ENCODE measurements around the gene HYAL3. TPM values are rescaled to one million over a fixed set of nuclear protein-coding genes. Genes with fewer than 3 reads are reported as not detected.
"Not testable (repeated sequence)": the region's sequence is repeated elsewhere in the genome, so short reads cannot be mapped to it uniquely, and the experiment has no call there.

HYAL3 gene
- total and polyA plus RNA-seq, 5 donors from 2014 or later: 1.8 to 8.3 (median 3.3) TPM

DNA sequence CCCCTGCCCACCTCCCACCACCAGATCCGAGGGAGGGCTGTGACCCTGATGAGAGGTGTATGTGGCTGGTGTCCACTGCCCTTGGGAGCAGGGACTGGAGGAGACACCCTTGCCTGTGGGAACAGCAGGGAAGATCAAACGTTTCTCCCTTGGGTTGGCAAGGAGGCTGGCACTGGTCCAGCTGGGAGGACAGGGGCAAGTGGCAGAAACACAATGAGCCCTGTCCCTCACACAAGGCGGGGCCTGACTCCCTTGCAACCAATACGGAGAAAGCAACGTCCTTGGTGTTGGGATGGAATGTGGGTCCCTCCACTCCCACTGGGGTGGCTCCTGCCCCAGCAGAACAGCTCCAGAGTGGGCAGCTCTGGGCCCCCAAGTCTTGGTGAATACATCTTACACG, 18.1 kb upstream of the HYAL3 start:
- H3K9me3 Mint-ChIP-seq: no peaks in the 10 kb centered on the region
- H3K27me3 Mint-ChIP-seq: peaks cover 5% of the 10 kb centered on the region
- Histone ChIP-seq H3K27ac (ENCODE audit: insufficient read depth, low read length, poor library complexity, severe bottlenecking) (peak overlapping the region; percentile 62), H3K27me3 (ENCODE audit: control insufficient read depth, insufficient read depth, low read length) (no peaks in the 10 kb centered on the region), H3K4me1 (ENCODE audit: control insufficient read depth, insufficient read depth, low read length, poor library complexity, severe bottlenecking) (peaks cover 41% of the 10 kb centered on the region), H3K36me3 (ENCODE audit: control insufficient read depth, insufficient read depth, low read length) (no peaks in the 10 kb centered on the region), H3K4me3 (ENCODE audit: low read depth, low read length) (no peak overlapping the region), H3K9me3 (ENCODE audit: control insufficient read depth in 2 of 2, low read length in 2 of 2) (no peaks in the 10 kb centered on the region)
- H3K4me3 Mint-ChIP-seq: peak overlapping the region in 2 of 4 donors; percentile 60 to 73
- peaks cover 3% of the 10 kb centered on the region for H3K36me3 Mint-ChIP-seq
- peak overlapping the region in 1 of 3 donors; percentile 86 for H3K27ac Mint-ChIP-seq
- no peak for ATAC-seq (ENCODE audit: low read depth in 2 of 2)
- H3K4me1 Mint-ChIP-seq: peaks cover 5 to 47% (median 21%) of the 10 kb centered on the region in 4 donors
- no peak for DNase-seq

- H3K9me3 Mint-ChIP-seq: no peaks in the 10 kb centered on the region
- peaks cover 3% of the 10 kb centered on the region for H3K36me3 Mint-ChIP-seq
- DNase-seq (peak; percentile 51 to 68 (median 55)), ATAC-seq (ENCODE audit: low read depth in 2 of 2) (peak; percentile 60 to 70)
- Histone ChIP-seq H3K27me3 (ENCODE audit: control insufficient read depth, insufficient read depth, low read length) (no peaks in the 10 kb centered on the region), H3K4me1 (ENCODE audit: control insufficient read depth, insufficient read depth, low read length, poor library complexity, severe bottlenecking) (peaks cover 36% of the 10 kb centered on the region), H3K36me3 (ENCODE audit: control insufficient read depth, insufficient read depth, low read length) (no peaks in the 10 kb centered on the region), H3K4me3 (ENCODE audit: low read depth, low read length) (peak overlapping the region; percentile 44), H3K27ac (ENCODE audit: insufficient read depth, low read length, poor library complexity, severe bottlenecking) (peak overlapping the region; percentile 62), H3K9me3 (ENCODE audit: control insufficient read depth in 2 of 2, low read length in 2 of 2) (no peaks in the 10 kb centered on the region)
- H3K27me3 Mint-ChIP-seq: peaks cover 5% of the 10 kb centered on the region
- H3K4me3 Mint-ChIP-seq: peak overlapping the region; percentile 60 to 81 (median 72)
- peak overlapping the region; percentile 41 to 86 (median 65) for H3K27ac Mint-ChIP-seq
- peaks cover 5 to 47% (median 21%) of the 10 kb centered on the region in 4 donors for H3K4me1 Mint-ChIP-seq
Measured at GRCh38 chr3:50316657-50317242, 17.5 kb upstream of the HYAL3 start.

DNA sequence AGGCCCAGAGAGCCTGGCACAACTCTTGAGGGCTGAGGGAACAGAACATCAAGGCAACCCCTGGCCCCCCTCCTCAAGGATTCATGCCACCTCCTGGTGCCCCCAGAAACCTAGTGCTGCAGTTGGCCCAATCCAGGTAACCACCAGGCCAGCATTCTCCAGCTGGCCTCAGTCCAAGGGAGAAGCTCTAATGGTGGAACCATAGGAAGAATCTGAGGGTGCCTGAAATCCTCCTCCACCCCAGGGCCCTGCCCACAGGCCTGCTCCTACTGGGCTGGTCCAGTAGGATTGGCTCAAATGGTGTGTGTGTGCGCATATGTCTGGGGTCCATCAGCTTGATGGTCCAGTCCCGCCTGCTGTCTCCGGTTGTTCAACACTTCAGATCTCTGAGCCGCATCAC, 15.6 kb upstream of the HYAL3 start:
- Histone ChIP-seq H3K27me3 (ENCODE audit: control insufficient read depth, insufficient read depth, low read length) (no peaks in the 10 kb centered on the region), H3K4me1 (ENCODE audit: control insufficient read depth, insufficient read depth, low read length, poor library complexity, severe bottlenecking) (peaks cover 22% of the 10 kb centered on the region), H3K27ac (ENCODE audit: insufficient read depth, low read length, poor library complexity, severe bottlenecking) (no peak overlapping the region), H3K4me3 (ENCODE audit: low read depth, low read length) (no peak overlapping the region), H3K9me3 (ENCODE audit: control insufficient read depth in 2 of 2, low read length in 2 of 2) (no peaks in the 10 kb centered on the region), H3K36me3 (ENCODE audit: control insufficient read depth, insufficient read depth, low read length) (no peaks in the 10 kb centered on the region)
- no peak overlapping the region for H3K27ac Mint-ChIP-seq
- DNase-seq (no peak), ATAC-seq (ENCODE audit: low read depth in 2 of 2) (no peak)
- peaks cover 3% of the 10 kb centered on the region for H3K36me3 Mint-ChIP-seq
- H3K4me3 Mint-ChIP-seq: peak overlapping the region in 1 of 4 donors; percentile 71
- peaks cover 5 to 36% (median 18%) of the 10 kb centered on the region in 4 donors for H3K4me1 Mint-ChIP-seq
- H3K27me3 Mint-ChIP-seq: peaks cover 5% of the 10 kb centered on the region
- no peaks in the 10 kb centered on the region for H3K9me3 Mint-ChIP-seq

DNA sequence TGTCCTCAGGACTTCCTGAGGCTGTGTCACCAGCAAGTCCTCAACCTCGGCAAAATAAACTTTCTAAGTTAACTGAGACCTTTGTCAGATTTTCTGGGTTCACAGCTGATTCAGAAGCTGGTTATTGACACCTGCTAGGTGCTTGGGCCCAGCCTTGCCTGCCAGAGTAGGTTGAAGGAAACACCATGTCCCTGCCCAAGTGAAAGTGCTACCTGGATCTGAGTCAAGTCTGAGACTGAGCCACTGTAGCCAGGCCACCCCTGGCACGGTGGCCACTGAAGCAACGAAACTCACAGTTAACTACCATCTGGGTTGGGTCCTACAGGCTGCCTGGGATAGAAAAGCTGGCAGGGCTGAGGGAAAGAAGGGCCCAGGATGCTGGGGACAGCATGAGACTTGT, 15.1 kb upstream of the HYAL3 start:
- no peak for ATAC-seq (ENCODE audit: low read depth in 2 of 2)

DNA sequence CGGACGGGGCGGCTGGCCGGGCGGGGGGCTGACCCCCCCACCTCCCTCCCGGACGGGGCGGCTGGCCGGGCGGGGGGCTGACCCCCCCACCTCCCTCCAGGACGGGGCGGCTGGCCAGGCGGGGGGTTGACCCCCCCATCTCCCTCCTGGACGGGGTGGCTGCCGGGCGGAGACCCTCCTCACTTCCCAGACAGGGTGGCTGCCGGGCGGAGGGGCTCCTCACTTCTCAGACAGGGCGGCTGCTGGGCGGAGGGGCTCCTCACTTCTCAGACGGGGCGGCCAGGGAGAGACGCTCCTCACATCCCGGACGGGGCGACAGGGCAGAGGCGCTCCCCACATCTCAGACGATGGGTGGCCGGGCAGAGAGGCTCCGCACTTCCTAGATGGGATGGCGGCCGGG, 12.8 kb upstream of the HYAL3 start:
- ATAC-seq (ENCODE audit: low read depth in 2 of 2); DNase-seq; H3K9me3 Mint-ChIP-seq: not testable (repeated sequence)

More for the DNA sequence above, 15.1 kb upstream of the HYAL3 start:
- H3K27me3 ChIP-seq (ENCODE audit: control insufficient read depth, insufficient read depth, low read length): no peaks in the 10 kb centered on the region
- Mint-ChIP-seq H3K36me3 (peaks cover 3% of the 10 kb centered on the region), H3K27ac (peak overlapping the region in 1 of 3 donors; percentile 12), H3K4me1 (peaks cover 5 to 31% (median 16%) of the 10 kb centered on the region in 4 donors), H3K27me3 (peaks cover 5% of the 10 kb centered on the region), H3K4me3 (no peak overlapping the region), H3K9me3 (no peaks in the 10 kb centered on the region)
- H3K27ac ChIP-seq (ENCODE audit: insufficient read depth, low read length, poor library complexity, severe bottlenecking): no peak overlapping the region
- H3K36me3 ChIP-seq (ENCODE audit: control insufficient read depth, insufficient read depth, low read length): no peaks in the 10 kb centered on the region
- H3K4me3 ChIP-seq (ENCODE audit: low read depth, low read length): no peak overlapping the region
- no peaks in the 10 kb centered on the region for H3K9me3 ChIP-seq (ENCODE audit: control insufficient read depth in 2 of 2, low read length in 2 of 2)
- peaks cover 19% of the 10 kb centered on the region for H3K4me1 ChIP-seq (ENCODE audit: control insufficient read depth, insufficient read depth, low read length, poor library complexity, severe bottlenecking)
- no peak for DNase-seq

GRCh38 chr3:50304601-50305000, 5.4 kb upstream of the HYAL3 start:
- Mint-ChIP-seq H3K27ac (no peak overlapping the region), H3K9me3 (no peaks in the 10 kb centered on the region), H3K27me3 (no peaks in the 10 kb centered on the region), H3K4me3 (no peak overlapping the region), H3K36me3 (no peaks in the 10 kb centered on the region), H3K4me1 (peaks cover 0 to 20% (median 5%) of the 10 kb centered on the region in 4 donors)
- no peaks in the 10 kb centered on the region for H3K36me3 ChIP-seq (ENCODE audit: control insufficient read depth, insufficient read depth, low read length)
- no peaks in the 10 kb centered on the region for H3K27me3 ChIP-seq (ENCODE audit: control insufficient read depth, insufficient read depth, low read length)
- no peak for DNase-seq
- H3K27ac ChIP-seq (ENCODE audit: insufficient read depth, low read length, poor library complexity, severe bottlenecking): no peak overlapping the region
- ATAC-seq (ENCODE audit: low read depth in 2 of 2): no peak
- no peaks in the 10 kb centered on the region for H3K9me3 ChIP-seq (ENCODE audit: control insufficient read depth in 2 of 2, low read length in 2 of 2)
- H3K4me1 ChIP-seq (ENCODE audit: control insufficient read depth, insufficient read depth, low read length, poor library complexity, severe bottlenecking): peaks cover 10% of the 10 kb centered on the region
- H3K4me3 ChIP-seq (ENCODE audit: low read depth, low read length): no peak overlapping the region

More for the DNA sequence above, 12.8 kb upstream of the HYAL3 start:
- not testable (repeated sequence) for H3K4me3 Mint-ChIP-seq; H3K27me3 Mint-ChIP-seq; H3K27ac ChIP-seq (ENCODE audit: insufficient read depth, low read length, poor library complexity, severe bottlenecking); H3K27ac Mint-ChIP-seq; H3K9me3 ChIP-seq (ENCODE audit: control insufficient read depth in 2 of 2, low read length in 2 of 2); H3K36me3 ChIP-seq (ENCODE audit: control insufficient read depth, insufficient read depth, low read length); H3K27me3 ChIP-seq (ENCODE audit: control insufficient read depth, insufficient read depth, low read length); H3K36me3 Mint-ChIP-seq; H3K4me3 ChIP-seq (ENCODE audit: low read depth, low read length)
- peaks cover 5 to 19% (median 12%) of the 10 kb centered on the region in 4 donors for H3K4me1 Mint-ChIP-seq
- peaks cover 12% of the 10 kb centered on the region for H3K4me1 ChIP-seq (ENCODE audit: control insufficient read depth, insufficient read depth, low read length, poor library complexity, severe bottlenecking)

DNA sequence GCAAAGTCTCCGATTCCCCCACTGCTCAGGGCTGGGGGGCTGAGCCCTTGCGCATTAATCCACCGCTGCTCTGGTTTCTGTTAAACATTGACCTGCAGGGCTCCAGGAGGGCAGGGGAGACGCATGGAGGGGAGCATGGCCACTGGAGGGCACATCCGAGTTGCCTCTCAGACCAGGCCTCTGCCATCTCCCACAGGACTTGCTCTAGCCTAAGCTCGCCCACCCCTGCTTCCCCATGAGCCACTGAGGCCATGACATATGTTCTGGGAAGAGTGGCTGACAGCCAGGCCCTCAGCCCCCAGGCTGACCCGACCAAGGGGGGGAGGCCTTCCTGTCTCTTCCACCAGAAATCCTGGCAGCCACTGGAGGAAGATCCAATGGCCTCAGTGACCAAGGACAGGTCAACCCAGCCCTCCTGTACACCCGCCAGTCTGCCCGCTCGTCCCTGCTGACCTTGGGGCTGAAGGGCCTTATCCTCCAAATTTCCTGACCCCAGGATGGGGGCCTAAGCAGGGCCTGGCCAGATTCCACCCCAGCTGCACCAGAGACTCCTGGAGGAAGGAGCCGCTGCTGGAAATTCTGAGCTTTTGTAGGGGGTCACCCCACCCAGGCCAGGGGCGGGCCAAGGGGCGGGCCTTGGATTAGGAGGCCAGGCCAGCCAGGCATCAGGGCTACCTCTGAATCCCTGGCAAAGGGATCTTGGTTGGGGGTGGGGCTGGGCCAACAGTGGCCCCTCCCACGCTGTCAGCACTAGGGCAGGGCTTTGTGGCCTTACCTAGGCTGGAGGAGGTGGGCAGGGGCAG, 4.0 kb upstream of the HYAL3 start, which contains the start of gene HYAL1:
HYAL1 (minus strand) TSS at position 562 of the 803 bp plus-strand sequence. CDS start 618 bp downstream, outside the sequence.
- Histone ChIP-seq H3K27me3 (ENCODE audit: control insufficient read depth, insufficient read depth, low read length) (no peaks in the 10 kb centered on the region), H3K9me3 (ENCODE audit: control insufficient read depth in 2 of 2, low read length in 2 of 2) (no peaks in the 10 kb centered on the region), H3K4me1 (ENCODE audit: control insufficient read depth, insufficient read depth, low read length, poor library complexity, severe bottlenecking) (peaks cover 20% of the 10 kb centered on the region), H3K36me3 (ENCODE audit: control insufficient read depth, insufficient read depth, low read length) (no peaks in the 10 kb centered on the region), H3K27ac (ENCODE audit: insufficient read depth, low read length, poor library complexity, severe bottlenecking) (no peak within 1 kb of the TSS), H3K4me3 (ENCODE audit: low read depth, low read length) (no peak within 1 kb of the TSS)
- Mint-ChIP-seq H3K9me3 (no peaks in the 10 kb centered on the region), H3K4me1 (peaks cover 0 to 31% (median 11%) of the 10 kb centered on the region in 4 donors), H3K36me3 (no peaks in the 10 kb centered on the region), H3K27me3 (no peaks in the 10 kb centered on the region), H3K27ac (peak within 1 kb of the TSS in 1 of 3 donors; percentile 48), H3K4me3 (no peak within 1 kb of the TSS)
- ATAC-seq (ENCODE audit: low read depth in 2 of 2) (no peak), DNase-seq (no peak)

Data from CD4-positive, CD25-positive, alpha-beta regulatory T cell (primary cell).